Neural progenitor cell (in vitro differentiated cells): Measurements from ENCODE around the gene SUPV3L1.

Source experiments
- CTCF ChIP-seq: fragments of 200-600 bp; sonication (generic); IDR thresholded peaks from 2 replicates; pipeline ENCODE4 v1.5.1; 2017; ENCODE audit warnings: antibody characterized with exemption, mild to moderate bottlenecking
- EZH2phosphoT487 ChIP-seq: fragments of 200-600 bp; sonication (generic); IDR thresholded peaks from 2 replicates; pipeline ENCODE4 v1.6.1; 2017; ENCODE audit warnings: antibody characterized with exemption

GRCh38 chr10:69246581-69247312 lies 66.7 kb downstream of the SUPV3L1 start:
- TF ChIP-seq EZH2phosphoT487: no peak
- no peak for TF ChIP-seq CTCF
